Karpas-422 (cell line): ENCODE measurements around the gene PRDM8. TPM values are rescaled to one million over a fixed set of nuclear protein-coding genes. Genes with fewer than 3 reads are reported as not detected.
"Not testable (repeated sequence)": the region's sequence is repeated elsewhere in the genome, so short reads cannot be mapped to it uniquely, and the experiment has no call there.

ENCODE experiments used
- DNase-seq: peaks from one replicate; pipeline ENCODE4 v3.0.0-alpha.2; 2015
- H2AFZ ChIP-seq: fragments of 200-600 bp; sonication (generic); 2 replicates; pipeline ENCODE4 v1.6.1; 2014; ENCODE audit warnings: antibody characterized with exemption, low read length, mixed read lengths
- H3K27ac ChIP-seq: fragments of 200-600 bp; sonication (generic); 2 replicates; pipeline ENCODE4 v1.5.1; 2014; ENCODE audit warnings: mild to moderate bottlenecking, low read length, moderate library complexity
- H3K27me3 ChIP-seq: fragments of 200-600 bp; sonication (generic); 2 replicates; pipeline ENCODE4 v1.6.1; 2014; ENCODE audit warnings: low read length, mixed read lengths
- H3K36me3 ChIP-seq: fragments of 200-600 bp; sonication (generic); 2 replicates; pipeline ENCODE4 v1.6.1; 2014; ENCODE audit warnings: low read length, mixed read lengths; ENCODE audit not compliant: insufficient read depth
- H3K4me1 ChIP-seq: fragments of 200-600 bp; sonication (generic); 2 replicates; pipeline ENCODE4 v1.6.1; 2014; ENCODE audit warnings: mild to moderate bottlenecking, low read length, mixed read lengths
- H3K4me2 ChIP-seq: fragments of 200-600 bp; sonication (generic); 2 replicates; pipeline ENCODE4 v1.6.1; 2014; ENCODE audit warnings: low read length, low read depth, mild to moderate bottlenecking; ENCODE audit not compliant: poor library complexity, severe bottlenecking
- H3K4me3 ChIP-seq: fragments of 200-600 bp; sonication (generic); 2 replicates; pipeline ENCODE4 v1.5.1; 2014; ENCODE audit warnings: mild to moderate bottlenecking, antibody characterized with exemption, low read length, mixed read lengths
- H3K79me2 ChIP-seq: fragments of 200-600 bp; sonication (generic); 2 replicates; pipeline ENCODE4 v1.6.1; 2014; ENCODE audit warnings: mild to moderate bottlenecking, low read length, mixed read lengths
- H3K9ac ChIP-seq: fragments of 200-600 bp; sonication (generic); 2 replicates; pipeline ENCODE4 v1.6.0; 2014; ENCODE audit warnings: low read length
- H3K9me2 ChIP-seq: fragments of 200-600 bp; sonication (generic), shearing (Covaris generic); replicated peaks from 2 replicates; pipeline ENCODE4 v1.6.0; 2014; ENCODE audit warnings: mild to moderate bottlenecking, low read length, moderate library complexity; ENCODE audit not compliant: insufficient read depth
- H3K9me3 ChIP-seq: fragments of 300-700, 200-600 bp; sonication (generic); 2 replicates; pipeline ENCODE4 v1.6.1; 2014; ENCODE audit warnings: low read length, mixed read lengths
- H4K20me1 ChIP-seq: fragments of 200-600 bp; sonication (generic); 2 replicates; pipeline ENCODE4 v1.6.1; 2014; ENCODE audit warnings: mild to moderate bottlenecking, antibody characterized with exemption, low read length, low read depth; ENCODE audit not compliant: insufficient read depth
- total RNA-seq: library from RNA; depleted of rRNA; stranded (reverse); fragments of >200 nt; shearing (Covaris generic); gene quantifications from 2 replicates; pipeline ENCODE4 v1.2.3, GENCODE V29; 2014; ENCODE audit warnings: low replicate concordance

Gene PRDM8
- total RNA-seq, 1 experiment from 2014 or later, result not detected

DNA sequence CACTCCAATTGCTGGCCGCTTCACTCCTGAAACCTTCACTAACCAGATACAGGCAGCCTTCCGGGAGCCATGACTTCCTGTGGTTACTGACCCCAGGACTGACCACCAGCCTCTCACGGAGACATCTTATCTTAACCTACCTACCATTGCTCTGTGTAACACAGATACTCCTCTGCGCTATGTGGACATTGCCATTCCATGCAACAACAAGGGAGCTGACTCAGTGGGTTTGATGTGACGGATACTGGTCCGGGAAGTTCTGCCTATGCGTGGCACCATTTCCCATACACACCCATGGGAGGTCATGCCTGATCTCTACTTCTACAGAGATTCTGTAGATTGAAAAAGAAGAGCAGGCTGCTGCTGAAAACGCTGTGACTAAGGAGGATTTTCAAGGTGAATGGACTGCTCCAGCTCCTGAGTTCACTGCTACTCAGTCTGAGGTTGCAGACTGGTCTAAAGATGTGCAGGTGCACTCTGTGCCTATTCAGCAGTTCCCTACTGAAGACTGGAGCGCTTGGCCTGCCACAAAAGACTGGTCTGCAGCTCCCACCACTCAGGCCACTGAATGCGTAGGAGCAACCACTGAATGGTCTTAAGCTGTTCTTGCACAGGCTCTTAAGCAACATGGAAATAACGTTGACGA is 35.8 kb upstream of the PRDM8 start:
- H3K9ac ChIP-seq, result no peak overlapping the region
- H4K20me1 ChIP-seq, result no peaks in the 10 kb centered on the region
- H2AFZ ChIP-seq, result no peak overlapping the region
- H3K4me2 ChIP-seq, result no peak overlapping the region
- H3K4me1 ChIP-seq, result no peaks in the 10 kb centered on the region
- no peak overlapping the region for H3K4me3 ChIP-seq
- no peaks in the 10 kb centered on the region for H3K9me3 ChIP-seq
- no peak overlapping the region for H3K27ac ChIP-seq
- no peaks in the 10 kb centered on the region for H3K9me2 ChIP-seq
- no peak for DNase-seq
- no peaks in the 10 kb centered on the region for H3K27me3 ChIP-seq
- H3K36me3 ChIP-seq, result no peaks in the 10 kb centered on the region
- no peaks in the 10 kb centered on the region for H3K79me2 ChIP-seq

DNA sequence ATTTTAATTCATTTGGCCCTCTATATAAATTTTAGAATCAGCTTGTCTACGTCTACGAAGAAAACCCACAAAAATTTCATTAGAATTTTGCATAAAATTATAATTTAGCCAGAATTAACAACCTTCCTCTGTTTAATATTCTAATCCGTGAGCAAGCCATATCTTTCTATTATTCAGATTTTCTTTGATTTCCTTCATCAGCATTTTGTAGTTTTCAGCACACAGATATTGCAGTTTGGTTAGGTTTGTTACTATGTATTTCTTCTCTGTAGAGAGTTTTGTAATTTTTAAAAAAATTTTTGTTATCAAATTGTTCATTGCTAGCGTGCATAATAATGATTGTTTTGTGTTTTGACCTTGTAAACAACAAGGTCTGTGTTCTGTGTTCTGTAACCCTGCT is 34.9 kb upstream of the PRDM8 start:
- no peaks in the 10 kb centered on the region for H4K20me1 ChIP-seq
- H3K9me2 ChIP-seq, result no peaks in the 10 kb centered on the region
- H3K36me3 ChIP-seq, result no peaks in the 10 kb centered on the region
- no peak for DNase-seq
- H3K27ac ChIP-seq, result no peak overlapping the region
- H3K27me3 ChIP-seq, result no peaks in the 10 kb centered on the region
- no peaks in the 10 kb centered on the region for H3K4me1 ChIP-seq
- no peak overlapping the region for H3K4me3 ChIP-seq
- H3K9me3 ChIP-seq, result no peaks in the 10 kb centered on the region
- no peak overlapping the region for H3K9ac ChIP-seq
- no peak overlapping the region for H3K4me2 ChIP-seq
- H3K79me2 ChIP-seq, result no peaks in the 10 kb centered on the region
- no peak overlapping the region for H2AFZ ChIP-seq

DNA sequence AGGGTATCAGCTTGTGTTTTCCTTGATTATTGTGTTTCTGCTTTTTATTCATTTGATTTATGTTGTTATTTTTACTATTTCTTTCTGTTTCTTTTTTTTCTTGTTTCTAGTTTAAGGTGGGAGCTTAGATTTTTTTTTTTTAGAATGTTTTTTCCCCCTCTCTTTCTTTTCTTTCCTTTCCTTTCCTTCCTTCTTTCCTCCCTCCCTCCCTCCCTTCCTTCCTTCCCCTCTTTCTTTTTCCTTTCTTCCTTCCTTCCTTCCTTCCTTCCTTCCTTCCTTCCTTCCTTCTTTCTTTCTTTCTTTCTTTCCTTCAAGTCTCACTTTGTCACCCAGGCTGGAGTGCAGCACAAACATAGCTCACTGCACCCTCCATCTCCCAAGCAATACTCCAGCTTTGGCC is 31.4 kb upstream of the PRDM8 start:
- Histone ChIP-seq H3K27me3 (no peaks in the 10 kb centered on the region), H3K36me3 (no peaks in the 10 kb centered on the region), H3K4me1 (no peaks in the 10 kb centered on the region), H3K9me3 (no peaks in the 10 kb centered on the region), H3K4me3 (no peak overlapping the region), H4K20me1 (no peaks in the 10 kb centered on the region), H3K79me2 (no peaks in the 10 kb centered on the region), H3K4me2 (no peak overlapping the region), H2AFZ (no peak overlapping the region), H3K9me2 (no peaks in the 10 kb centered on the region), H3K9ac (no peak overlapping the region), H3K27ac (no peak overlapping the region)
- no peak for DNase-seq

DNA sequence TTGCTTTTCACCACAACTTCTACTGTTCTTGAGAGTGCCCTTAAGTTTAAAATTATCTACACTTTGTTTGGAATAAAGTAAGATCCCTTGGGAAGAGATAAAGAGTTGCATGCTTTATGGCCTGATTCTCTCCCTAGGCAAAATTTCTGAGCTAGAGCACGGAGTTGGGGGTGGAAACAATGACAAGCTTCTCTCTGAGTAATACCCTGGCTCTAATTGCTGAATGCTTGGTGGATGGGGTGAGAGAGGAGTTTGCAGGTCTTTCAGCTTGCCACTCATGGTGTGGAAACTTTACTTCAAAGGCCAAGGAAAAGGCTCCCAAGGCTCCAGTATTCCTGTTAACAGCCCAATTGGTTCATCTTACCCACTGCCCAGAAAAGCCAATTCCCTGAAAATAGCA is 26.1 kb upstream of the PRDM8 start:
- no peak for DNase-seq
- H2AFZ ChIP-seq, result no peak overlapping the region
- no peaks in the 10 kb centered on the region for H3K27me3 ChIP-seq
- no peaks in the 10 kb centered on the region for H4K20me1 ChIP-seq
- H3K9me2 ChIP-seq, result no peaks in the 10 kb centered on the region
- H3K79me2 ChIP-seq, result no peaks in the 10 kb centered on the region
- H3K36me3 ChIP-seq, result no peaks in the 10 kb centered on the region
- H3K4me1 ChIP-seq, result no peaks in the 10 kb centered on the region
- no peak overlapping the region for H3K27ac ChIP-seq
- H3K4me2 ChIP-seq, result no peak overlapping the region
- no peak overlapping the region for H3K9ac ChIP-seq
- no peak overlapping the region for H3K4me3 ChIP-seq
- H3K9me3 ChIP-seq, result no peaks in the 10 kb centered on the region

DNA sequence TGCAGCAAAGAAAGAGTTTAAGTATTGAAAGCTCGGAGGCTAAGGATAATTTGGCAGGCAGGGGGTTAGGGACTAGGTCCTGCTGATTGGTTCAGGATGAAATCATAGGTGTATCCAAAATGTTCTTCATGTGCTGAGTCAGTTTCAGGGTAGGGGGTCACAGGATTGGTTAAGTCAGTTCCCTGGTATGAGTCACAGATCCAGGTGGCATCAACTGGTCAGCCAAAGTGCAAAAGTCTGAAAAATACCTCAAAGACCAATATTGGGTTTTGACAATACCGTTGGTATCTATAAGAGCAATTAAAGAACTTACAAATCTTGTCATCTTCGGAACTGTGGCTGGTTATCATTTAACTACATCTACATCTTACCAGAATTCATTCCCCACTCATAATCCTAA is 25.6 kb upstream of the PRDM8 start:
- H3K4me2 ChIP-seq, result no peak overlapping the region
- H3K9ac ChIP-seq, result no peak overlapping the region
- H3K4me1 ChIP-seq, result no peaks in the 10 kb centered on the region
- no peak for DNase-seq
- no peak overlapping the region for H2AFZ ChIP-seq
- no peaks in the 10 kb centered on the region for H3K9me3 ChIP-seq
- H3K36me3 ChIP-seq, result no peaks in the 10 kb centered on the region
- H3K27me3 ChIP-seq, result no peaks in the 10 kb centered on the region
- no peaks in the 10 kb centered on the region for H3K79me2 ChIP-seq
- no peaks in the 10 kb centered on the region for H3K9me2 ChIP-seq
- H4K20me1 ChIP-seq, result no peaks in the 10 kb centered on the region
- no peak overlapping the region for H3K27ac ChIP-seq
- H3K4me3 ChIP-seq, result no peak overlapping the region

DNA sequence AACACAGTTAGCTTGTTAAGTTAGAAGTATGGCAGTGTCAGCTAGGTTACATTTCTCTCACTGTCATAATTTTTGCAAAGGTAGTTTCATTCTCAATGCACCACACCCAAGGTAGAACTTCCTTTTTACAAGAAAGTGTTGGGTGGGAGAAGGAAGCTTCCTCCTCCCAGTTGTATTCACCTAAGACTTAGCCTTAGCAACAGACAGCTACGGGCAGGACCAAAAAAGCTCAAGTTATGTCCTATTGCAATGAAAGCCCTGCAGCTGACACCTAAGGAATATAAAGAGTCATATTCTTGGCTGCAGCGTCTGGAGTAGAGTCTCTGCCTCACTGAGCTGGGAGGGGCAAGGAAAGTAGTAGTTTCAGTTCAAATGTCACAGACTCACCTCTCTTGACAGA is 25.1 kb upstream of the PRDM8 start:
- Histone ChIP-seq H2AFZ (no peak overlapping the region), H3K4me1 (no peaks in the 10 kb centered on the region), H3K27me3 (no peaks in the 10 kb centered on the region), H3K9me3 (no peaks in the 10 kb centered on the region), H3K9me2 (no peaks in the 10 kb centered on the region), H3K36me3 (no peaks in the 10 kb centered on the region), H3K4me2 (no peak overlapping the region), H4K20me1 (no peaks in the 10 kb centered on the region), H3K79me2 (no peaks in the 10 kb centered on the region), H3K9ac (no peak overlapping the region), H3K4me3 (no peak overlapping the region), H3K27ac (no peak overlapping the region)
- no peak for DNase-seq

DNA sequence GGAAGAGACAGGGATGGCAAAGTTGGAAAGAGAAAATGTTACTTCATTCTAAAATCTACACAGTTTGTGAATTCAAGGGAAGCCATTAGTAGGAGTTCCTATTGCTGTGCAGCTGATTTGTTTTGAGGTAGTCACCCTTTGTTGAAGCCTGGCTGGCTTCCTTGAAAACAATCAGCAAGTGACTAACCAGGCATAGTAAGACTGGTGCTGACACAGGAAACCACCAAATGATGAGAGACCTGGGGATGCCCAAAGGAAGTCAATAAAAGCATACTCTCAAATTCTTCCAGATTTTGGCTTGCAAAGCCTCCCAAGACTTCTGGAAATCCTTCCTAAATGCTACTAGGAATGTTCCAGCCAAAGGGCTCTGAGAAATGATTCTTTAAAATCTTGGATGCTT is 23.9 kb upstream of the PRDM8 start:
- no peak for DNase-seq
- Histone ChIP-seq H3K9me2 (no peaks in the 10 kb centered on the region), H3K4me1 (no peaks in the 10 kb centered on the region), H3K4me2 (no peak overlapping the region), H4K20me1 (no peaks in the 10 kb centered on the region), H3K9ac (no peak overlapping the region), H3K27ac (no peak overlapping the region), H3K79me2 (no peaks in the 10 kb centered on the region), H3K4me3 (no peak overlapping the region), H3K27me3 (no peaks in the 10 kb centered on the region), H3K9me3 (no peaks in the 10 kb centered on the region), H3K36me3 (no peaks in the 10 kb centered on the region), H2AFZ (no peak overlapping the region)

DNA sequence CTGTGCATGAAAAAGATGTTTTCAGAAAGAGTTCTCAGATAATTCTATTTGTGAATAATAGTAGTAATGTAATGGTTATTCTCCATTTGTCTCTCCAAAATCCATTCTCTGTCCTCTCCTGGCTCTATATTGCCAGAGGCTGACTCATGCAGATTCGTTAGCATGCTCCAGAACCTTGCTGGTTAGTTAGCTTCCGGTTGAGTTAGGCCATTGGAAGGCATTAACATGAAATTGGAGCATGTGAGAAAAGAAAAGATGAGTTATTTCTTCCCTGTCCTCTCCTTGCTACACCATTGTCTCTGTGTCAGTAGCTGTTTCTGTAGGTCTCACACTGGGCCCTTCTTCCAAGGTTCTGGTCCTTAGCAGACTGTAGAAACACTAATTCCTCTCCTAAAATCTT is 23.5 kb upstream of the PRDM8 start:
- Histone ChIP-seq H2AFZ (no peak overlapping the region), H3K27me3 (no peaks in the 10 kb centered on the region), H3K4me1 (no peaks in the 10 kb centered on the region), H4K20me1 (no peaks in the 10 kb centered on the region), H3K9me3 (no peaks in the 10 kb centered on the region), H3K4me3 (no peak overlapping the region), H3K79me2 (no peaks in the 10 kb centered on the region), H3K27ac (no peak overlapping the region), H3K36me3 (no peaks in the 10 kb centered on the region), H3K9me2 (no peaks in the 10 kb centered on the region), H3K4me2 (no peak overlapping the region), H3K9ac (no peak overlapping the region)
- DNase-seq, result no peak

DNA sequence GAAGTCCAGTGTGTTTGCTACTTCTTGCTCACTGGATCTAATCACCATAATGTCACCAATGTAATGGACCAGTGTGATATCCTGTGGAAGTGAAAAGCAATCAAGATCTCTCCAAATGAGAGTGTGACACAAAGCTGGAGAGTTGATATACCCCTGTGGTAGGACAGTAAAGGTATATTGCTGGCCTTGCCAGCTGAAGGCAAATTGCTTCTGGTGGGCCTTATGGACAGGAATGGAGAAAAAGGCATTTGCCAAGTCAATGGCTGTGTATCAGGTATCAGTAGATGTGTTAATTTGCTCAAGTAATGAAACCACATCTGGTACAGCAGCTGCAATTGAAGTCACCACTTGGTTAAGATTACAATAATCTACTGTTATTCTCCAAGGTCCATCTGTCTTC is 19.5 kb upstream of the PRDM8 start:
- not testable (repeated sequence) for H3K4me2 ChIP-seq, H3K9ac ChIP-seq, H4K20me1 ChIP-seq, H3K27me3 ChIP-seq, H3K27ac ChIP-seq, DNase-seq, H2AFZ ChIP-seq, H3K4me1 ChIP-seq, H3K4me3 ChIP-seq, H3K9me3 ChIP-seq, H3K36me3 ChIP-seq, H3K79me2 ChIP-seq, H3K9me2 ChIP-seq
